Fibroblast of mammary gland (primary cell): ENCODE data around the gene ADNP2.
"Not testable (repeated sequence)": the region's sequence is repeated elsewhere in the genome, so short reads cannot be mapped to it uniquely, and the experiment has no call there.

Source experiments
- DNase-seq: peaks from one replicate; pipeline ENCODE4 v3.0.0-alpha.2; 2010; ENCODE audit warnings: low read depth
- H3K4me3 ChIP-seq: 2 replicates; pipeline ENCODE4 v1.5.1; 2011; ENCODE audit warnings: low read depth, mild to moderate bottlenecking, low read length, moderate library complexity; ENCODE audit not compliant: control insufficient read depth
- CTCF ChIP-seq: conservative IDR thresholded peaks from 2 replicates; pipeline ENCODE4 v1.5.1; 2011; ENCODE audit warnings: low read depth, low read length, inconsistent platforms; ENCODE audit not compliant: control insufficient read depth, insufficient read depth

Gene ADNP2

GRCh38 chr18:80163183-80163582 is 54.1 kb downstream of the ADNP2 start:
- no peak for TF ChIP-seq CTCF
- H3K4me3 ChIP-seq: no peak overlapping the region
- DNase-seq: no peak

- not testable (repeated sequence) for H3K4me3 ChIP-seq, DNase-seq
Measured at GRCh38 chr18:80164727-80165355, 55.8 kb downstream of the ADNP2 start.

- no peak for DNase-seq
- no peak overlapping the region for H3K4me3 ChIP-seq
- no peak for TF ChIP-seq CTCF
Measured at GRCh38 chr18:80166240-80166639, 57.2 kb downstream of the ADNP2 start.

- TF ChIP-seq CTCF: no peak
- no peak overlapping the region for H3K4me3 ChIP-seq
- DNase-seq: no peak
Measured at GRCh38 chr18:80166725-80167124, 57.7 kb downstream of the ADNP2 start.

- DNase-seq: no peak
- no peak overlapping the region for H3K4me3 ChIP-seq
- TF ChIP-seq CTCF: no peak
Measured at GRCh38 chr18:80167331-80167730, 58.3 kb downstream of the ADNP2 start.

GRCh38 chr18:80167931-80168330 is 58.9 kb downstream of the ADNP2 start:
- no peak for TF ChIP-seq CTCF
- H3K4me3 ChIP-seq: no peak overlapping the region
- no peak for DNase-seq

- H3K4me3 ChIP-seq: no peak overlapping the region
- TF ChIP-seq CTCF: no peak
- no peak for DNase-seq
Measured at GRCh38 chr18:80168346-80168745, 59.3 kb downstream of the ADNP2 start.
